A549 (cell line): Measurements from ENCODE around the gene TIRAP.

Experiments
- BHLHE40 ChIP-seq: IDR thresholded peaks from 2 replicates; pipeline ENCODE4 v1.6.1; 2012; ENCODE audit warnings: low read depth, low read length, inconsistent platforms
- CBX2 ChIP-seq: fragments of 200-600 bp; sonication (generic); IDR thresholded peaks from 2 replicates; pipeline ENCODE4 v1.6.1; 2016; ENCODE audit warnings: low read depth, mild to moderate bottlenecking, borderline replicate concordance
- CHD2 ChIP-seq: fragments of 150-350 bp; IDR thresholded peaks from 2 replicates; pipeline ENCODE4 v1.6.1; 2014; ENCODE audit warnings: low read length; ENCODE audit not compliant: partially characterized antibody
- CTCF ChIP-seq: fragments of >200 bp; sonication (Bioruptor Twin); formaldehyde crosslinking; IDR thresholded peaks from 3 replicates; pipeline ENCODE4 v1.5.1; 2016
- ELK1 ChIP-seq: fragments of 150-350 bp; IDR thresholded peaks from 2 replicates; pipeline ENCODE4 v1.6.1; 2014; ENCODE audit warnings: low read depth, mild to moderate bottlenecking, low read length
- KDM5A ChIP-seq: fragments of 200-600 bp; sonication (generic); IDR thresholded peaks from 2 replicates; pipeline ENCODE4 v1.6.1; 2016; ENCODE audit warnings: antibody characterized with exemption, mild to moderate bottlenecking
- MAX ChIP-seq: IDR thresholded peaks from 2 replicates; pipeline ENCODE4 v1.6.1; 2012
- PBX3 ChIP-seq: IDR thresholded peaks from 2 replicates; pipeline ENCODE4 v1.6.1; 2012
- RCOR1 ChIP-seq: fragments of 150-350 bp; IDR thresholded peaks from 2 replicates; pipeline ENCODE4 v1.6.1; 2014; ENCODE audit warnings: antibody characterized with exemption, low read length, low read depth
- REST ChIP-seq: fragments of 200-600 bp; sonication (generic); IDR thresholded peaks from 2 replicates; pipeline ENCODE4 v1.6.1; 2016; ENCODE audit warnings: antibody characterized with exemption, mild to moderate bottlenecking, moderate library complexity
- RNF2 ChIP-seq: fragments of 200-600 bp; sonication (generic); IDR thresholded peaks from 2 replicates; pipeline ENCODE4 v1.6.1; 2016; ENCODE audit warnings: low read depth, mild to moderate bottlenecking, antibody characterized with exemption, moderate library complexity, borderline replicate concordance
- SREBF2 ChIP-seq: fragments of 450-650 bp; IDR thresholded peaks from 2 replicates; pipeline ENCODE4 v1.6.1; 2014; ENCODE audit warnings: mild to moderate bottlenecking, moderate library complexity
- ZFP36 ChIP-seq: fragments of 450-650 bp; IDR thresholded peaks from 2 replicates; pipeline ENCODE4 v1.6.1; 2014; ENCODE audit warnings: borderline replicate concordance; ENCODE audit not compliant: partially characterized antibody

GRCh38 chr11:126290887-126291286, 8.0 kb downstream of the TIRAP start:
- TF ChIP-seq RCOR1 = no peak
- no peak for TF ChIP-seq CTCF
- no peak for TF ChIP-seq RNF2
- no peak for TF ChIP-seq REST
- no peak for TF ChIP-seq BHLHE40
- no peak for TF ChIP-seq PBX3
- TF ChIP-seq KDM5A = no peak
- TF ChIP-seq SREBF2 = no peak
- TF ChIP-seq MAX = no peak
- TF ChIP-seq ZFP36 = no peak
- TF ChIP-seq CBX2 = no peak
- TF ChIP-seq CHD2 = no peak
- TF ChIP-seq ELK1 = no peak
